Hepatocyte (in vitro differentiated cells): ENCODE measurements around the gene MRE11. TPM values are rescaled to one million over a fixed set of nuclear protein-coding genes. Genes with fewer than 3 reads are reported as not detected.

ENCODE experiments used
- DNase-seq: peaks from one replicate; pipeline ENCODE4 v3.0.0-alpha.2; 2016; ENCODE audit warnings: low spot score
- H2AFZ ChIP-seq: fragments of 200-600 bp; sonication (generic); 2 replicates; pipeline ENCODE4 v1.6.0; 2016; ENCODE audit warnings: antibody characterized with exemption, mild to moderate bottlenecking
- H3K27ac ChIP-seq: fragments of 200-600 bp; sonication (generic); 2 replicates; pipeline ENCODE4 v1.5.1; 2016; ENCODE audit warnings: mild to moderate bottlenecking
- H3K27me3 ChIP-seq: fragments of 200-600 bp; sonication (generic); 2 replicates; pipeline ENCODE4 v1.6.1; 2016
- H3K36me3 ChIP-seq: fragments of 200-600 bp; sonication (generic); replicated peaks from 2 replicates; pipeline ENCODE4 v1.5.1; 2016; ENCODE audit warnings: low read depth; ENCODE audit not compliant: insufficient read depth
- H3K4me1 ChIP-seq: fragments of 200-600 bp; sonication (generic); 2 replicates; pipeline ENCODE4 v1.5.1; 2016; ENCODE audit warnings: mild to moderate bottlenecking, moderate library complexity; ENCODE audit not compliant: insufficient read depth
- H3K4me2 ChIP-seq: fragments of 200-600 bp; sonication (generic); 2 replicates; pipeline ENCODE4 v1.6.0; 2016
- H3K4me3 ChIP-seq: fragments of 200-600 bp; sonication (generic); 2 replicates; pipeline ENCODE4 v1.5.1; 2016; ENCODE audit warnings: mild to moderate bottlenecking
- H3K79me2 ChIP-seq: fragments of 200-600 bp; sonication (generic); 2 replicates; pipeline ENCODE4 v1.6.0; 2017; ENCODE audit warnings: mild to moderate bottlenecking
- H3K9me2 ChIP-seq: fragments of 200-600 bp; sonication (generic); replicated peaks from 2 replicates; pipeline ENCODE4 v1.6.0; 2017; ENCODE audit warnings: mild to moderate bottlenecking; ENCODE audit not compliant: insufficient read depth
- H3K9me3 ChIP-seq: fragments of 200-600 bp; sonication (generic); 2 replicates; pipeline ENCODE4 v1.5.1; 2016; ENCODE audit warnings: low read depth, mild to moderate bottlenecking
- H4K20me1 ChIP-seq: fragments of 200-600 bp; sonication (generic); 2 replicates; pipeline ENCODE4 v1.6.0; 2016; ENCODE audit warnings: mild to moderate bottlenecking; ENCODE audit not compliant: insufficient read depth, poor library complexity, severe bottlenecking
- EZH2 ChIP-seq: fragments of 200-600 bp; sonication (generic); IDR thresholded peaks from 2 replicates; pipeline ENCODE4 v1.6.1; 2016; ENCODE audit warnings: antibody characterized with exemption, mild to moderate bottlenecking, borderline replicate concordance
- EZH2phosphoT487 ChIP-seq: fragments of 200-600 bp; sonication (generic); IDR thresholded peaks from one replicate; pipeline ENCODE4 v1.6.1; 2018; ENCODE audit warnings: antibody characterized with exemption, mild to moderate bottlenecking, low read depth, moderate library complexity; ENCODE audit not compliant: unreplicated experiment, severe bottlenecking
- WGBS: methylation state at CpG from one replicate; pipeline ENCODE4 v1.1.6; 2016; ENCODE audit warnings: low lambda C conversion rate; ENCODE audit errors: missing lambda C conversion rate; 5-methylcytosine and 5-hydroxymethylcytosine counted together
- polyA plus RNA-seq: library from polyadenylated mRNA; unstranded; fragments of >200 nt; fragmentation: Nextera tagmentation; extraction: Ambion mirVana; gene quantifications from 2 replicates; pipeline ENCODE4 v1.2.1, GENCODE V29; 2016
- total RNA-seq: library from RNA; depleted of rRNA; stranded (reverse); fragments of >200 nt; gene quantifications from 2 replicates; pipeline ENCODE4 v1.2.3, GENCODE V29; 2014
- TF ChIP-seq, protein P1 (sequence below): fragments of 200-600 bp; sonication (generic); IDR thresholded peaks from 2 replicates; pipeline ENCODE4 v1.5.1; 2016; ENCODE audit warnings: antibody characterized with exemption, mild to moderate bottlenecking; ENCODE audit not compliant: poor library complexity

MRE11 gene
- total RNA-seq, result 13.4 and 17.6 TPM in 2 replicates
- polyA plus RNA-seq, result 6.3 and 9.4 TPM in 2 replicates

DNA sequence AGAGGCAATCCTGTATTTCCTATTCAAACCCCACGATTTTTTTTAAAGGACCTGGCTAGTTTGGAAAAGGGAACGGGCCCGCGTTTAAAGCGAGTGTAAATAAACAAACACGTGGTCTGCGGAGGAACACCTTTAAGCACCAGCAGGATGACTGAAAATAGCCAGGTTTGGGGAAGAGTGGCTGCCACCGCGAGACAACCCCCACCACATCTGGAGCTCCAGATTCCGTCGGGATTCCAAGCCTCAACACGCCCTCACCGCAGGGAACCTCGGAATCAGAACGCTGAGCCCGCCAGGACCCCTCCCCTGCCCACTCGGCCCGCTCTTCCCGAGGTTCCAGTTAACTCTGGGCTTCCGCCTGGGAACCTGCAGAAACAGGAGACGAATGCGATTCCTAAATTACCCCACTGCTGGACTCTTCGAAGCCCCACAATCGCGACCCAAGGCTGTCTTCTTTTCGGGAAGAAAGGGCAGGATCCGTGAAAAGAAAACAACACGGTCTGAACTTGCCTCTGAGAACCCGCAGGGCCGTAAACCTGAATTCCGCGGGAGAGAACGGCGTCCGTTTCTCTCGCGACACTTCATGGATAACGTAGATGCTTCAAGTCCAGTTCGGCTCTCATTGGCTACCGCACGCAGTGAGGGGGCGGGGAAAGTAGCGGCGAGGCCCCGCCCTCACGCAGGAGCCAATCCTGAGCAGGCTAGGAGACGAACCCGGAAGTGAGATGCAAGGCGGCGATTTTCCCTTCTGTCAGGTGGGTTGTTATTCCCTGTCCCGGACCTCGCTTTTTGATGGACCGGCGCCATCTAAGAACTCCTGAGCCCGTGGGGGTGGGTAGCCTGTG, at the start of gene MRE11, which contains the start of gene ANKRD49:
MRE11 (minus strand) TSS at position 564 of the 845 bp plus-strand sequence. CDS start 1,043 bp downstream, outside the sequence.
ANKRD49 (plus strand) TSS at position 704 of the 845 bp plus-strand sequence. CDS start 2,710 bp downstream, outside the sequence.
- Histone ChIP-seq H2AFZ (peak within 1 kb of the TSS; percentile 81), H4K20me1 (no peaks in the 10 kb centered on the region), H3K27ac (peak within 1 kb of the TSS; percentile 73), H3K36me3 (no peaks in the 10 kb centered on the region), H3K9me2 (no peaks in the 10 kb centered on the region), H3K4me3 (peak within 1 kb of the TSS; percentile 63), H3K79me2 (peaks cover 33% of the 10 kb centered on the region), H3K9me3 (no peaks in the 10 kb centered on the region), H3K4me2 (peak within 1 kb of the TSS; percentile 78), H3K27me3 (no peaks in the 10 kb centered on the region), H3K4me1 (peaks cover 8% of the 10 kb centered on the region)
- peak; percentile 98 for DNase-seq
- TF ChIP-seq, protein P1, sequence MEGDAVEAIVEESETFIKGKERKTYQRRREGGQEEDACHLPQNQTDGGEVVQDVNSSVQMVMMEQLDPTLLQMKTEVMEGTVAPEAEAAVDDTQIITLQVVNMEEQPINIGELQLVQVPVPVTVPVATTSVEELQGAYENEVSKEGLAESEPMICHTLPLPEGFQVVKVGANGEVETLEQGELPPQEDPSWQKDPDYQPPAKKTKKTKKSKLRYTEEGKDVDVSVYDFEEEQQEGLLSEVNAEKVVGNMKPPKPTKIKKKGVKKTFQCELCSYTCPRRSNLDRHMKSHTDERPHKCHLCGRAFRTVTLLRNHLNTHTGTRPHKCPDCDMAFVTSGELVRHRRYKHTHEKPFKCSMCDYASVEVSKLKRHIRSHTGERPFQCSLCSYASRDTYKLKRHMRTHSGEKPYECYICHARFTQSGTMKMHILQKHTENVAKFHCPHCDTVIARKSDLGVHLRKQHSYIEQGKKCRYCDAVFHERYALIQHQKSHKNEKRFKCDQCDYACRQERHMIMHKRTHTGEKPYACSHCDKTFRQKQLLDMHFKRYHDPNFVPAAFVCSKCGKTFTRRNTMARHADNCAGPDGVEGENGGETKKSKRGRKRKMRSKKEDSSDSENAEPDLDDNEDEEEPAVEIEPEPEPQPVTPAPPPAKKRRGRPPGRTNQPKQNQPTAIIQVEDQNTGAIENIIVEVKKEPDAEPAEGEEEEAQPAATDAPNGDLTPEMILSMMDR, result no peak
- TF ChIP-seq EZH2phosphoT487 (no peak), EZH2 (no peak)
- WGBS, result under 1% methylated on average over 53 of the region's 55 CpGs

DNA sequence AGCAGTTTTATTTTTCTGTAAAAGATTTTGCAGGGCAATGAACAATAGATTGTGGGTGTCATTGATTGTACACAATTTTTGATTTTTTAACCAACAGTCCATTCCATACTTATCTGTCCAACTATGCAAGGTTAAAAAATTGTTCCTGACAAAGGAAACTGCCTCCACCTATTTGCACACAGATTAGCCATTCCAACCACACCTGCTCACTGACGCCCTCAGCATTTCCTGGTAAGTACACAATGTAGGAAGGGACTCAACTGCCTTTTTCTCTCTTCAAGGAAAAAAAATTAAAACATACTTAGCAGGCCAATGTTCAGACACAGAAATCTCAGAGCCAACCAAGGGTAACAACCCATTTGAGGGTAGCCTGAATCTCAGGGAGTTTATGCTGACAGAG, 45.8 kb upstream of the MRE11 start:
- no peaks in the 10 kb centered on the region for H4K20me1 ChIP-seq
- no peak for TF ChIP-seq EZH2
- TF ChIP-seq EZH2phosphoT487, result no peak
- TF ChIP-seq, protein P1, result no peak
- WGBS, result 61% methylated on average over 1 of the region's 1 CpG

DNA sequence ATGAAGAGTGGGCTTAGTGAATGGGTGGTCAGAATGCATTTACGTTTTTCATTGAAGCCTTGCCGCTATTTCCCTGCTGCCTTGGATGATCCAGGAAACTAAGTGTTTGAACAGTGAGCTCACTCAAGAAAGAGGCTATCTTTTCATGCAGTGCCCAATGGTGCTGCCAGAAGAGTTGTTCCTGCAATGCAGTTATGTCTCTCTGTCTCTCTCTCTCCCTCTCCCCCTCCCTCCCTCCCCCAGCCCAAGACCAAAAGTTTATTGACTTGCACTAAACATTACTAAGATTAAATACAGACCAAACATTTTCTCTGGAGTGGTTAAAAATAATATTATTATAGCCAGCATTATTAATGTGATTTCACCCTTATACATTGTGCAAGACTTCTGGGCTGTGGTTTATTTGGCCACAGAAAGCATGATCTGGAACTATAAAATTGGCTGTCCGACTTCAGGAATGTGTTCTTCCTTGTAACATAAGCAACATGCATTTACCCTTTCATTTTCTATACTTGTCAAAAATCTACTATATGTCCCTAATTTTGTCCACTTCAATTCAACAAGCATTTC, 43.5 kb upstream of the MRE11 start:
- Histone ChIP-seq H2AFZ (no peak overlapping the region), H3K27ac (no peak overlapping the region), H3K9me2 (no peaks in the 10 kb centered on the region), H3K4me1 (no peaks in the 10 kb centered on the region), H3K27me3 (no peaks in the 10 kb centered on the region), H4K20me1 (no peaks in the 10 kb centered on the region), H3K4me2 (no peak overlapping the region), H3K79me2 (no peaks in the 10 kb centered on the region), H3K4me3 (no peak overlapping the region), H3K9me3 (no peaks in the 10 kb centered on the region), H3K36me3 (no peaks in the 10 kb centered on the region)
- TF ChIP-seq, protein P1, result no peak
- TF ChIP-seq EZH2phosphoT487, result no peak
- no peak for TF ChIP-seq EZH2
- DNase-seq, result no peak
- 46% methylated on average over 3 of the region's 3 CpGs for WGBS

More for the DNA sequence above, 45.8 kb upstream of the MRE11 start:
- Histone ChIP-seq H3K4me3 (no peak overlapping the region), H3K4me1 (peaks cover 8% of the 10 kb centered on the region), H3K27me3 (no peaks in the 10 kb centered on the region), H3K36me3 (no peaks in the 10 kb centered on the region), H3K27ac (peak overlapping the region; percentile 85), H3K9me2 (no peaks in the 10 kb centered on the region), H3K79me2 (peaks cover 3% of the 10 kb centered on the region), H3K9me3 (no peaks in the 10 kb centered on the region), H2AFZ (no peak overlapping the region), H3K4me2 (no peak overlapping the region)
- DNase-seq, result peak; percentile 54
